ENCODE data around the gene ATP6V1F. TPM values are rescaled to one million over a fixed set of nuclear protein-coding genes. Genes with fewer than 3 reads are reported as not detected.

Gene ATP6V1F
- total and polyA plus RNA-seq, 10 donors = 78.3 to 285 (median 91.5) TPM

DNA sequence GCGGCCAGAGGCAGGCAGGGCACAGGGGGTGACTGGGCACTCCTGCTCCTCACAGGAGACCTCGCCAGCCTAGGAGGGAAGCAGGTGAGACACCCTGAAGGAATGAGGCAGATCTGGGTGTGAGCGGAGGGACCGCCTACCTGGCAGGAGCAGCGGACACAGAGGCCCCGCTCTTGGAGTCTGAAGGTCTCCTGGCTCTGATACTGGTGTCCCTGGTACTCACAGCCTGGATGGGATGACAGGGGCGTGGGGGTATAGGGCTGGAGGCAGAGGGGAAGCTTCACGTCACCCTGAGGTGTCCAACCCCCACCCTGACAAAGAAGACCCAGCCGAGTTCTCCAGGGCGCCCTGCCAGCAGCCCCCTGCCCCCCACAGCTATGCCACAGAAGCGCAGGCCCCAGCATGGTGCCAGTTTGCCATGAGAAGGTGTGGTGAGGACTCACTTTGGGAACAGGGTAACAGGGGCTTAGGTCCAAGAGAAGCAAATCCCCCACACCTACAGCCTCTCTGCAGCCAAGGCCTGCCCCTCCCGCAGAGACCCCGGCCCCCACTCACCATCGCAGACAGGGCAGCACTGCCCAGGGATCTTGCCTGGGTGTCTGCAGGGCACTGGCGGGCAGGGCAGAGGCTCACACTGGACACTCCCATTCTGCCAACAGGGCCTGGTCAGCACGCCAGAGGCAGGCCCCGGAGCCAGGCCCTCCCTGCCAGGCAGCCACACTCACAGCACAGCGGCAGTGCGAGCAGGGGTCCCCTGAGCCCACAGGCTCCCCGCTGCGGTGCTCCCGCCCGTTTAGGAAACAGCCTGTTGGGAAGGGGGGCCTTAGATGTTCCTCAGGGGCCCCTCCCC, 30.8 kb downstream of the ATP6V1F start:
- intact Hi-C loops (cut with DNase I; ENCODE audit: low total_unique reads) = no loop called here
- H3K9me3 ChIP-seq = peaks cover 0 to 5% (median 0%) of the 10 kb centered on the region in 8 donors
- H3K27me3 ChIP-seq (replicated peaks in 1 of 7) = peaks cover 0 to 40% (median 13%) of the 10 kb centered on the region in 7 donors
- TF ChIP-seq, protein P1, sequence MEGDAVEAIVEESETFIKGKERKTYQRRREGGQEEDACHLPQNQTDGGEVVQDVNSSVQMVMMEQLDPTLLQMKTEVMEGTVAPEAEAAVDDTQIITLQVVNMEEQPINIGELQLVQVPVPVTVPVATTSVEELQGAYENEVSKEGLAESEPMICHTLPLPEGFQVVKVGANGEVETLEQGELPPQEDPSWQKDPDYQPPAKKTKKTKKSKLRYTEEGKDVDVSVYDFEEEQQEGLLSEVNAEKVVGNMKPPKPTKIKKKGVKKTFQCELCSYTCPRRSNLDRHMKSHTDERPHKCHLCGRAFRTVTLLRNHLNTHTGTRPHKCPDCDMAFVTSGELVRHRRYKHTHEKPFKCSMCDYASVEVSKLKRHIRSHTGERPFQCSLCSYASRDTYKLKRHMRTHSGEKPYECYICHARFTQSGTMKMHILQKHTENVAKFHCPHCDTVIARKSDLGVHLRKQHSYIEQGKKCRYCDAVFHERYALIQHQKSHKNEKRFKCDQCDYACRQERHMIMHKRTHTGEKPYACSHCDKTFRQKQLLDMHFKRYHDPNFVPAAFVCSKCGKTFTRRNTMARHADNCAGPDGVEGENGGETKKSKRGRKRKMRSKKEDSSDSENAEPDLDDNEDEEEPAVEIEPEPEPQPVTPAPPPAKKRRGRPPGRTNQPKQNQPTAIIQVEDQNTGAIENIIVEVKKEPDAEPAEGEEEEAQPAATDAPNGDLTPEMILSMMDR (IDR thresholded peaks at IDR 0.05 in 8 of 11, conservative IDR thresholded peaks at IDR 0.05 in 3 of 11) = no peak
- TF ChIP-seq POLR2AphosphoS5 (IDR thresholded peaks at IDR 0.05) (no peak), POLR2A (IDR thresholded peaks at IDR 0.05) (no peak)
- WGBS, 5 donors = 90 to 94% (median 93%) methylated on average over 10 to 23 of the region's 23 CpGs
- H3K36me3 ChIP-seq = no peaks in the 10 kb centered on the region
- no peak overlapping the region for H3K4me3 ChIP-seq
- peaks cover 0 to 14% (median 7%) of the 10 kb centered on the region in 6 donors for H3K4me1 ChIP-seq
- no peak overlapping the region for H3K27ac ChIP-seq
- DNase-seq = peak; percentile 59

DNA sequence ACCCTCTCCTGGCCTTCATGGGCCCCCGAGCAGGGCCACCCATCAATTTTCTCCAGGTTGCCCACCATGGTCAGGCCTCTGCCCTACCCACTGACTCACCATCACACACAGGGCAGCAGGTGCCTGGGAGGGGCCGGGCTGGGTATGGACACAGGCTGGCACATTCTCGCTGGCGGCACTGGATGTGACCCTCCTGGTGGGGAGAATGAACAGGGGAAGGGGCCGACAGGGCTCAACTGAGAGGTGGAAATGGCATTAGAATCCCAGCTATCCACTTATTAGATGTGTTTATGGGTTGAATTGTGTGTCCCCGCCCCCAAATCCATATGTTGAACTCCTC, 31.4 kb downstream of the ATP6V1F start:
- peak; percentile 44 for DNase-seq
- 86 to 95% (median 94%) methylated on average over 6 of the region's 6 CpGs for WGBS, 5 donors
- intact Hi-C loops (cut with DNase I; ENCODE audit: low total_unique reads) = no loop called here

DNA sequence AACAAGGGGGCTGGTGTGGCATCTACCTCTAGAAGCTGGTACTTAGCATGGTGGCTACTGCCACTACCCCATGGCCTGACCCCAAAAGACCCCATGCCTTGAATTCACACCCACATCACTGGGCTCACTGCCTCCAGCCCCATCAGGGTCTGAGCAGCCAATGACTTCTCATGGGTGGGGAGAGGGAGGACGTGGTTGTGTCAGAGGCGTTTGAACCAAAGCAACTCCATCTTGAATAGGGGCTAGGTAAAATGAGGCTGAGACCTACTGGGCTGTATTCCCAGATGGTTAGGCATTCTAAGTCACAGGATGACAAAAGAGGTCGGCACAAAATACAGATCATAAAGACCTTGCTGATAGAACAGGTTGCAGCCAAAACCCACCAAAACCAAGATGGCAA, 32.7 kb downstream of the ATP6V1F start:
- intact Hi-C loops (cut with DNase I; ENCODE audit: low total_unique reads) = no loop called here
- H3K9me3 ChIP-seq = peaks cover 0 to 21% (median 16%) of the 10 kb centered on the region in 8 donors

More for the DNA sequence above, 31.4 kb downstream of the ATP6V1F start:
- Histone ChIP-seq H3K9me3 (peaks cover 0 to 9% (median 5%) of the 10 kb centered on the region in 8 donors), H3K4me1 (peaks cover 0 to 14% (median 7%) of the 10 kb centered on the region in 6 donors), H3K27me3 (replicated peaks in 1 of 7) (peaks cover 0 to 34% (median 13%) of the 10 kb centered on the region in 7 donors), H3K36me3 (no peaks in the 10 kb centered on the region), H3K27ac (no peak overlapping the region), H3K4me3 (no peak overlapping the region)
- TF ChIP-seq, protein P1 (IDR thresholded peaks at IDR 0.05 in 8 of 11, conservative IDR thresholded peaks at IDR 0.05 in 3 of 11) = no peak
- TF ChIP-seq POLR2A (IDR thresholded peaks at IDR 0.05) (no peak), POLR2AphosphoS5 (IDR thresholded peaks at IDR 0.05) (no peak)

DNA sequence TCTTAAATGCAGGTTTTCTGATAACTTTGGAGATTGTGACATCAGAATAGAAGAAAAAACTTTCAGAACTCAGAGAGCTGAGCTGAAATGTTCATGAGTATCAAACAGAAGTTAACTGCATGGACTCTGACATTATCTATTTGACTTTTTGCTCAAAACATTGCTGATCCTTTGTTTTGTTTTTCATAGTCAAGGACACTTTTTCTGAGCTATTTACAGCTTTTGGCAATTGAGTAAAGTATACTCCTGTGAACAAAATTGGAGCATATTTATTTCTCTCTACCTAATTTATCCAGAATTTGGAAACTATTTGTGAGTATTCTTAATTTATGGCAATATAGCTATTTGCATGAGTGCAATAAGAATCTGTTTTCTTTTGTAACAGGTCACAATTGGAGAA, 36.7 kb downstream of the ATP6V1F start:
- no peaks in the 10 kb centered on the region for H3K36me3 ChIP-seq
- TF ChIP-seq, protein P1 (IDR thresholded peaks at IDR 0.05 in 8 of 11, conservative IDR thresholded peaks at IDR 0.05 in 3 of 11) = no peak
- TF ChIP-seq POLR2A (IDR thresholded peaks at IDR 0.05) (no peak), POLR2AphosphoS5 (IDR thresholded peaks at IDR 0.05) (no peak)
- intact Hi-C loops (cut with DNase I; ENCODE audit: low total_unique reads) = no loop called here

More for the DNA sequence above, 32.7 kb downstream of the ATP6V1F start:
- DNase-seq = peak; percentile 30
- H3K27ac ChIP-seq = no peak overlapping the region
- H3K27me3 ChIP-seq (replicated peaks in 1 of 7) = peaks cover 0 to 23% (median 13%) of the 10 kb centered on the region in 7 donors
- no peak overlapping the region for H3K4me3 ChIP-seq
- peaks cover 0 to 13% (median 7%) of the 10 kb centered on the region in 6 donors for H3K4me1 ChIP-seq
- TF ChIP-seq POLR2AphosphoS5 (IDR thresholded peaks at IDR 0.05) (no peak), POLR2A (IDR thresholded peaks at IDR 0.05) (no peak)
- TF ChIP-seq, protein P1 (IDR thresholded peaks at IDR 0.05 in 8 of 11, conservative IDR thresholded peaks at IDR 0.05 in 3 of 11) = no peak
- no peaks in the 10 kb centered on the region for H3K36me3 ChIP-seq
- 79 to 88% (median 87%) methylated on average over 3 of the region's 3 CpGs for WGBS, 5 donors

More for the DNA sequence above, 36.7 kb downstream of the ATP6V1F start:
- Histone ChIP-seq H3K9me3 (peaks cover 0 to 22% (median 16%) of the 10 kb centered on the region in 8 donors), H3K27ac (no peak overlapping the region), H3K4me1 (peaks cover 0 to 3% (median under 1%) of the 10 kb centered on the region in 6 donors), H3K27me3 (replicated peaks in 1 of 7) (peaks cover 0 to 8% (median 0%) of the 10 kb centered on the region in 7 donors), H3K4me3 (no peak overlapping the region)
- no peak for DNase-seq

Data from spleen (tissue), 11 donors.